Putamen (tissue), 1 donor: ENCODE data around the gene CTXN3.

Source experiments
- DNase-seq: peaks from one replicate; pipeline ENCODE4 v3.0.0-alpha.2; 2016; ENCODE audit warnings: low spot score

CTXN3 gene

GRCh38 chr5:127649018-127649439, at the start of gene CTXN3:
Gene CTXN3, plus strand, starts transcription at chr5:127649082. Its CDS starts 8,440 bp downstream, at chr5:127657522.
- no peak for DNase-seq

- no peak for DNase-seq
These were observed 49.6 kb upstream of the CTXN3 start for GRCh38 chr5:127599320-127599719.

- DNase-seq: no peak
These were observed 49.0 kb upstream of the CTXN3 start for GRCh38 chr5:127599847-127600246.

- no peak for DNase-seq
These were observed 47.8 kb upstream of the CTXN3 start for GRCh38 chr5:127601111-127601510.

- no peak for DNase-seq
These were observed 47.3 kb upstream of the CTXN3 start for GRCh38 chr5:127601601-127602000.

GRCh38 chr5:127602481-127602880, 46.4 kb upstream of the CTXN3 start:
- DNase-seq: no peak

- DNase-seq: no peak
These were observed 45.7 kb upstream of the CTXN3 start for GRCh38 chr5:127602896-127603844.

GRCh38 chr5:127608077-127608660, 40.7 kb upstream of the CTXN3 start:
- DNase-seq: no peak

- DNase-seq: no peak
These were observed 39.9 kb upstream of the CTXN3 start for GRCh38 chr5:127609011-127609410.

GRCh38 chr5:127609957-127610356, 38.9 kb upstream of the CTXN3 start:
- DNase-seq: no peak

GRCh38 chr5:127612441-127613141, 36.3 kb upstream of the CTXN3 start:
- no peak for DNase-seq

- DNase-seq: no peak
These were observed 33.0 kb upstream of the CTXN3 start for GRCh38 chr5:127615916-127616315.

- no peak for DNase-seq
These were observed 28.9 kb upstream of the CTXN3 start for GRCh38 chr5:127619908-127620479.

- no peak for DNase-seq
These were observed 27.1 kb upstream of the CTXN3 start for GRCh38 chr5:127621601-127622325.

GRCh38 chr5:127634007-127634406, 14.9 kb upstream of the CTXN3 start:
- DNase-seq: no peak

GRCh38 chr5:127639828-127640227, 9.1 kb upstream of the CTXN3 start:
- DNase-seq: no peak

GRCh38 chr5:127642949-127643348, 5.9 kb upstream of the CTXN3 start:
- no peak for DNase-seq

- no peak for DNase-seq
These were observed 5.3 kb upstream of the CTXN3 start for GRCh38 chr5:127643607-127644006.

GRCh38 chr5:127645300-127645726, 3.6 kb upstream of the CTXN3 start:
- no peak for DNase-seq

- no peak for DNase-seq
These were observed 1.4 kb upstream of the CTXN3 start for GRCh38 chr5:127647361-127647958.

- DNase-seq: no peak
These were observed 1.1 kb downstream of the CTXN3 start for GRCh38 chr5:127650022-127650421.
